Endothelial cell of umbilical vein (primary cell): ENCODE measurements around the gene SERPINA3.

Experiments used
- EZH2 ChIP-seq: IDR thresholded peaks from 2 replicates; pipeline ENCODE4 v1.6.1; 2012; ENCODE audit warnings: borderline replicate concordance, low read depth, mild to moderate bottlenecking, moderate library complexity, low read length, inconsistent platforms; ENCODE audit not compliant: severe bottlenecking
- JUN ChIP-seq: IDR thresholded peaks from 2 replicates; pipeline ENCODE4 v1.6.1; 2011; ENCODE audit warnings: borderline replicate concordance, low read depth; ENCODE audit not compliant: insufficient read length, insufficient read depth
- MYC ChIP-seq: IDR thresholded peaks from one replicate; pipeline ENCODE4 v1.6.1; 2011; ENCODE audit warnings: mild to moderate bottlenecking, low read depth, low read length
- POLR2A ChIP-seq: IDR thresholded peaks from 2 replicates; pipeline ENCODE4 v1.6.1; 2012; ENCODE audit warnings: low read depth, mild to moderate bottlenecking, control low read depth, low read length
- POLR2AphosphoS5 ChIP-seq: IDR thresholded peaks from 2 replicates; pipeline ENCODE4 v1.6.1; 2012; ENCODE audit warnings: low read depth, mild to moderate bottlenecking, control low read depth, low read length, moderate library complexity; ENCODE audit not compliant: insufficient read depth
- TF ChIP-seq, protein P1 (sequence below), 2 donors: IDR thresholded peaks; 1 replicate in 1 of 2; 2 replicates in 1 of 2; pipeline ENCODE4 v1.5.1; 2011; ENCODE audit warnings: low read length in 2 of 2, mild to moderate bottlenecking in 2 of 2, moderate library complexity in 2 of 2, control low read depth in 1 of 2, inconsistent platforms in 1 of 2, low read depth in 1 of 2; ENCODE audit not compliant: insufficient read depth in 1 of 2; ENCODE audit errors: extremely low read depth in 1 of 2

DNA sequence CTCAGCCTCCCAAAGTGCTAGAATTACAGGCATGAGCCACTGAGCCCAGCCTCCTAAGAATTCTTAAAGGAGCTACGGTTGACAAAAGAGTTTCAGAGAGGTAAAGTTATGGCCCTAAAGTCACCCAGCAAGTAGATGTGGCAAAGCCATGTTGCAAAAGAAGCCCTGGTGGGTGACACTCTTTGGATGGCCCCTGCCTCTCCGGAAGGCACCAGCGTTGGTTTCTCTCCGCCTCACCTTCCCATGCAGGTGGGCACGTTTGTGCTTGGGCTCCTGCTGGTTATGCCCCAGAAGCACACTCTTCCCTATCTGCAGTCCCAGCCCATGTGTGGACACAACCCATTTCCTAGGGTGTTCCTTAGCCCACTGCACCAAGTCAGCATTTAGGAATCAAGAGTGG is 9.5 kb upstream of the SERPINA3 start:
- no peak for TF ChIP-seq EZH2
- TF ChIP-seq, protein P1, sequence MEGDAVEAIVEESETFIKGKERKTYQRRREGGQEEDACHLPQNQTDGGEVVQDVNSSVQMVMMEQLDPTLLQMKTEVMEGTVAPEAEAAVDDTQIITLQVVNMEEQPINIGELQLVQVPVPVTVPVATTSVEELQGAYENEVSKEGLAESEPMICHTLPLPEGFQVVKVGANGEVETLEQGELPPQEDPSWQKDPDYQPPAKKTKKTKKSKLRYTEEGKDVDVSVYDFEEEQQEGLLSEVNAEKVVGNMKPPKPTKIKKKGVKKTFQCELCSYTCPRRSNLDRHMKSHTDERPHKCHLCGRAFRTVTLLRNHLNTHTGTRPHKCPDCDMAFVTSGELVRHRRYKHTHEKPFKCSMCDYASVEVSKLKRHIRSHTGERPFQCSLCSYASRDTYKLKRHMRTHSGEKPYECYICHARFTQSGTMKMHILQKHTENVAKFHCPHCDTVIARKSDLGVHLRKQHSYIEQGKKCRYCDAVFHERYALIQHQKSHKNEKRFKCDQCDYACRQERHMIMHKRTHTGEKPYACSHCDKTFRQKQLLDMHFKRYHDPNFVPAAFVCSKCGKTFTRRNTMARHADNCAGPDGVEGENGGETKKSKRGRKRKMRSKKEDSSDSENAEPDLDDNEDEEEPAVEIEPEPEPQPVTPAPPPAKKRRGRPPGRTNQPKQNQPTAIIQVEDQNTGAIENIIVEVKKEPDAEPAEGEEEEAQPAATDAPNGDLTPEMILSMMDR (IDR thresholded peaks at IDR 0.05; ENCODE audit: extremely low read depth in 1 of 2, insufficient read depth in 1 of 2, low read depth in 1 of 2, low read length in 2 of 2), result no peak
- TF ChIP-seq POLR2A, result no peak
- TF ChIP-seq JUN, result no peak
- TF ChIP-seq MYC, result no peak
- TF ChIP-seq POLR2AphosphoS5, result no peak
